Right forelimb (tissue), 1 donor: Measurements from ENCODE around the gene IGSF21.

Experiments
- DNase-seq: peaks from one replicate; pipeline ENCODE4 v3.0.0-alpha.2; 2018

IGSF21 gene

DNA sequence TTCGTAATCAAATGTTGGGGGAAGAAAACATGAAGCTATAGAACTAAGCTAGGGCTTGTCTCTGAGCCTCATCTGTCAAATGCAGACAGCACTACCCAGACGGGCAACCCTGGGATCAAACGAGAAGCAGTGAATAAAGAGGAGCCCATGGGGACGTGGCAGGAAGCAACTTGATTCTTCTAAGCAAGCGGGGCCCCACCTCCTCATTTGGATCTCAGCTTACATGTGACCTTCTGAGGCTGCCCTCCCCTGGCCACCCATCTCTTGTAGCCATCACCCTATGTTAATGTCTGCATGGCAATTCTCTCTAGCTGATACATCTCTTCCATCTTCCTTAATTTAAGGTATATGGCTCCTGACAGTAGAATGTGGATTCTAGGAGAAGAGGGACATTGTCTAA is 171.3 kb downstream of the IGSF21 start:
- no peak for DNase-seq

DNA sequence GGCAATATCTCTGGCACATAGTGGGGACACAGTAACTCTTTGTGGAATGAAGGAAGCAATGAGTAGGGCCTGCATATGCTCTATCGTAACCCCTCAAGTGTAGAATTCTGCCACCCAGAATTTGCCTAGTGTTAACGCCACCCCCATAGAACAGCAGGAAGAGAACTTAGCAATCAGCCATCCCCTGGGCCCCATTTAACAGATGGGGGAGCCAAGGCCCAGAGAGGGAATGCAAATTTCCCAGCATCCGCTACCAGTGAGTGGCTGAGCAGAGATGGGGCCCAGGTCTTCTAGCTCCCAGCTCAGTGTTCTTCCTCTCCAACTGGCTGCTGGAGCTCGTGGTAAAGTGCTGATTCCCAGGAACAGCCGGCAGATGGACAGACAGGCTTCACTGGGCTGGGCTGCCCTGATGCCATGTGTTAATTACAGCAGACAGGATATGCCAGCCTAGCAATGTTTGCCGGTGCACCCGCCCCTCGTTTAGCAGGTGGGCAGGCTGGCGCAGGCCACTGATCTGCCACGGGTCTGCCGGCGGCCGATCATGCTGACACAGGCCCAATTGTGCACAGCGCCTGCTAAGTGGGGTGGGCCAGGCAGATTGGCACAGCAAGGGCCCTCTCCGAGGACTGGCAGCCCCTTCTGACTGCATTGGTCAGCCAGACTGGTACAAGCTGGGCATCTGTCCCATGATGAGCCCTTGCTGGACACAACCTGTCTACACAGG is 171.9 kb downstream of the IGSF21 start:
- DNase-seq, result no peak

DNA sequence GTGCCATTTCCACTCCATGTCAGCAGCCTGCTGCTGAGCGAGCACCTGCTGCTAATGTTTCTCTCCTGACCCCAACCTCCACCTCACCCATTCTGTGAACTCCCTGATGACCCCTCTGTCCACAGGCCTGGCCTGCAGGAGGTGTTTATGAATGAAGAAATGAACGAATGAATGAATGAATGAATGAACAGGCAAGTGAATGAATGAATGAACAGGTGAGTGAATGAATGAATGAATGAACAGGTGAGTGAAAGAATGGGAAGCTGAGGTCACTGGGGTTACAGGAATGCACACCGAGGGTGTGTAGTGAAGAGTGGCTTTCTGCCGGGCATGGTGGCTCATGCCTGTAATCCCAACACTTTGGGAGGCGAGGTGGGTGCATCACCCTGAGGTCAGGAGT is 173.4 kb downstream of the IGSF21 start:
- no peak for DNase-seq

DNA sequence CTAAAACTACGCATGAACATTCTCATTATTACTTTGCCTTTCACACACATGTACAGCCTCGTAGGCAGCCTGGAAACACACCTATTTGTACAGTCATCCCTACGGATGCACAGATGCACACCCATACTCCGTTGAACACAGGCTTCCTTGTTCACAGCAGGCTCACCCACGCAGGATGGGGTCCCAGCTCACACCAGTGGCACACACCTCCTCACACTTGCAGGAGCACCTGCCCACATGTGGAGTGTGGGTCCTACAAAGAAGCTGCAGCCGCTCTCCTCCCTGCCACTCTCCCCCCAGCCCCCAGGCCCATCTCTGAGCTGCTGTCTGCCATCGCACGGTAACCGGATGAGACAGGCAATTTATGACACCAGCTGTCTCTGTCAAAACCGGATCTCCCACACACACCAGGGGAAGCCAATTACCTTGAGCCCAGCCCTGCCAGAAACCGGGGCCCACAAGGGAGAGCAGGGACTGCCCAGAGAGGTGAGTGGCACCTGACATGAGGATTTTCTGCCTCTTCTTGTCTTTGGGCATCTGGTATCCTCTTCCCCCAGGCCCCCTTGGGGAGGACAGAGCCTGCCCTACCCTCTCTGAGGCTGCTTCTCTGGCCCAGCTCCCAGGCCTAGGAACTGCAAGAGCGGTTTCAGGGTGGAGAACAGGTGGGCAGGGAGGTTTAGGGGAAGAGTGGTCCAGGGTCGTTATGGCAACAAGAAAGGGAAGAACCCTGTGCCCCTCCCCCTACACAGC is 175.4 kb downstream of the IGSF21 start:
- no peak for DNase-seq

DNA sequence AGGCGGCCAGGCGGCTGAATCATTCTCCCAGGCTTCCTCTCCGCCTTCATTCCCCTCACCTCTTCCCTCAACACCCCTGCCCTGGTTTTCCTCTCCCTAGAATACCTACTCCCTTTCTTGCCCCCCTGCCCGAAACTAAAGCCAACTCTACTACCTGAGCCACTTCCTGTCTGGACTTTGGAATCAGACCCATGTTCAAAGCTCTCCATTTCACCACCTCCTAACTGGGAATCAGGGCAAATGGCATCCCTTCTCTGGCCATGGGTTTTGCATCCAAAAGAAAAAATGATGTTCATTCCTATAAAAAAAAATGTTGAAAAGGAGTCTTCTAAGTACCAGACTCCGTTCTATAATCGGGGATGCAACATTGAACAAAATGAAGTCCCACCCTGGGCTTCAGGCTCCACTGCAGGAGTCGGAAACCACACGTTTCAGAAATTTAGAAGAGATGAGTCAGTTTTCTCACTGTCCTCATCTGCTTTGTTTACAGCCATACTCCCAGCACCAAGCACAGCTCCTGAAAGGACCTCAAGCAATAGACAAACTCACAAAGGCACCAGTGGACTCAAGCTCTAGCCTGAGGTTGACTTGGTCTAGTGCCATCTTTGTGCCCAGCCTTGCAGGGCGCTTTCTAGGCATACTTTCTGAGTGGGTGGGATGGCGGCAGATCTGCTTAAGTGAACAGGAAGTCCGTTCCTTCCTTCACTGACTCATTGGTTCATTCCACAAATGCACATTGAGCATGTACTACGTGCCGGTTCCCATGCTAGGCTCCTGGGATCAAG is 176.2 kb downstream of the IGSF21 start:
- DNase-seq, result no peak

DNA sequence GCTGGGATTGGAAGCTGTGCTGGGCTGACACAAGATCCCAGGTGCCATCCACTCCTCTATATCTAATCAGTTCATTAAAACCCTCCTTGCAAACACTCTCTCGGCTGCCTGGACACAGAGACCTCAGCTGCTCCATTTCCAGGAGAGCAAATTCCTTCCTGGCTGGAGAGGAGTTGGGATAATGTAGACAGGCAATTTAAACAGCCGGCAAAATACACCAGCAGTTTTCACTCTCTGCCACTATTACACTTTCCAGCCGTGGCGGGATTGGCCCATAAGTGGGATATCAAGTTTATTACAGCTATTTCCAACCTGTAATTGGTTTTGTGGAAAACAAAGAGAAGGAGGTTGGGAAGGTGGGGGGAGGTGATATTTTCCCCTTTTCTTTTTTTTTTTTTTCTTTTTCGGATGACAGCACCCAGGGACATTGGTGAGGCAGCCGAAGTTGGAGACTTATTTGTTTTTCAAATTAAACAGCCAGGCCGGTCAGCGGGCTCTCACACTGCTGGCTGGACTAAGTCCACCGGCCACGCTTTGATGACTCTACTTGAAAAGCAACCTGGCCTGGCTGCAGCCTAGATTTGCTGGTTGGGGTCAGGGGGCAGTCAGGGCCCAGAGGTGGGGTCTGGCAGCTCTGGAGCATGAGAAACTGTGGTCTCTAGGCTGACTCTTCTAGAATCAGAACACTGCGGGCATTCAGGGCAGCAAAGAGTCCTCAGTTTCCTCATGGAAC is 177.4 kb downstream of the IGSF21 start:
- no peak for DNase-seq

DNA sequence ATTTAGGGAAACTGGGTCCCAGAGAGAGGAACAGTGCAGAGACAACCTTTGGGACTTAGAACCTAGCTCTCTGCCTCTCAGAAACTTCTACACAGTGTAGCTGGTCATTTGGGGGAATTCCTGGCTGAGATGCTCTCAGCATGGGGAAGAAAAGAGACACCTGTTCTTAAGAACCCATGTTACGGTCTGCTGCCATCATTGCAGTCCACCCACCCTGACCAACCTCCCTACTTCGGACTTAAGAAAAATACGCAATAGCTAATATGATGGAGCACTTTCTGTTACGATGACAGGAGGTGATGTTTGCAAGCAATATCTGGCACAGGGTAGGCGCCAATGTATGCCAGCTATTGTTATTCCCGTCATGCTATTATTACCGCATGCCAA is 177.9 kb downstream of the IGSF21 start:
- DNase-seq, result no peak

DNA sequence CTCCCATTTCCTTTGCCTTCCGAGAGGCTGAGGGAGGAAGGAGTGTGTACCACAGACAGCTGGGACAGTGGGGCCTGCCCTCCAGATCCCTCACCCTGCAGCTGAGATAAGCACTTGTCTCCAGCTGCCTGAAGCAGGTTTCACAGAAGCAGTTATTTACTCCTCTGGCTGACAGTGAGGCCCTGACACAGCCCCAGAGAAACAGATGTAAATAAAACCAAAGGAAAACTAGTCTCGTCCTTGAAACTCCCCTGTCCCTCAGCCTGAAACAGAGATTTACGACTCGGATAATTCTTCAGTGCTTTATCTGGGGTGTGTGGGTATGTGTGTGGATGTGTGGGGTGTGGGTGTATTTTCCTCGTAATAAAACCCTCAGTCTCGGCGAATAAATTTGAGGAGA is 181.1 kb downstream of the IGSF21 start:
- no peak for DNase-seq

DNA sequence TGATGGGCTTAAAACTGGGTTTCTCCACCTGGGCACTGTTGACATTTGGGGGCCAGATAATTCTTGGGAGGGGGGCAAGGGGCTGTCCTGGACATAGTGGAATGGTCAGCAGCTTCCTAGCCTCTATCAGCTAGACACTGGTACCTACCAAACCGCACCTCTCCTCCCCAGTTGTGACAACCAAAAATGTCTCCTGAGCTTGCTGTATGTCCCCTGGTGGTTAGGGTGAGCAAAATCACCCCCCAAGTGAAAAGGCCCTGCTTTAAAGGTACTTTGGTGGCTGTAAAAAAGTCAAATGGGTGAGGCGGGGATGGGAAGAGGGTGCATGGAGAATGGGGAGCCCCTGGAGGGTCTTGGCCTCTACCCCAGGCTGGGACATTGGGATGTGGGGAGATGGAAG is 182.0 kb downstream of the IGSF21 start:
- DNase-seq, result no peak

DNA sequence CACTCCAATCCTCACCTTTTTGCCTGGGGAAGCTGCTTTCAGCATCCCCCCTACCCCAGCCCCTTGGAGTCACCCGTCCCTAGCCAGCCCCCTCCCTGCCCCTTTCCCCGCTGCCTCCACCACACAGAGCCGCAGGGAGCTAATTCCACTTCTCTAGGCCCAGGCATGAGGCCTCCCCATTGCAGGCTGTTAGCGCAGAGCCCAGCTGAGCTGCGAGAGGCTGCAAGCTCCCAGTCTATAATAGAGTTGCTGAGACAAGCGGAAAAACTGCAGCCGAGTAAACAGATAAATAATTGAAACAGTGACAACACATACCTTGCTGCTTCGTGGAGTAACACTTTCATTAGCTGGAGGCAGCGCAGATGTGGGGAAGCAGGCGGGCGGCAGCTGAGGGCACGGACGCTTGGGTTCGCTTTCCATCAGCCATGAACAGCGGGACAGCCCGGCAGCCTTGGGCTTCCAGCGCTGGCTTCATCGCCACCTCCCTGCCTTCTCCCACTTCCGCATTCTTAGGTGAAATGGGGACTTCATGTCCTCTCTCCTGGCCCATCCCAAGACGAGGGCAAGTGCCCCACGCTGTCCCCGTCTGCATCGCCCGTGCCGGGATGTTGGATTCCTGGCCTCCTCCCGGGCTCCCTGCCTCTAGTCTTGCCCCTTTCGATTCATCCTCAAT is 183.3 kb downstream of the IGSF21 start:
- no peak for DNase-seq

DNA sequence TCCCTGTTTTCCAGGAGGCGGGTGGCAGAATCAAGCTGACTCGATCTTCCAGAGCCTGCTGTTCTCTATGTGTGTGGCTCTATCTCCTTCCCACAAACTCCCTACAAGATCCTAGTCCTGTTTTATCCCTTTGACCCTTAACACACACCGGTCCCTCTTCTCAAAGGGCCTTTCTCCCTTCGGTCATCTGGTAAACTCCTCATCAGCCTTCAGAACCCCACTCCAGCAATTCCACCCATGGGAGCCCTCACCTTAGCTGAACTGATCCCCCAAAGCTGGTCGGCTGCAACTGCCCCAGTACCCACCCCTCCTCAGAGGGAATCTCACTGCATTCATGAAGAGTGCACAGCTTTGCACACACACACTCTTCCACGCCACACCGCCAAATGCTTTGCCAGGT is 184.9 kb downstream of the IGSF21 start:
- DNase-seq, result no peak

DNA sequence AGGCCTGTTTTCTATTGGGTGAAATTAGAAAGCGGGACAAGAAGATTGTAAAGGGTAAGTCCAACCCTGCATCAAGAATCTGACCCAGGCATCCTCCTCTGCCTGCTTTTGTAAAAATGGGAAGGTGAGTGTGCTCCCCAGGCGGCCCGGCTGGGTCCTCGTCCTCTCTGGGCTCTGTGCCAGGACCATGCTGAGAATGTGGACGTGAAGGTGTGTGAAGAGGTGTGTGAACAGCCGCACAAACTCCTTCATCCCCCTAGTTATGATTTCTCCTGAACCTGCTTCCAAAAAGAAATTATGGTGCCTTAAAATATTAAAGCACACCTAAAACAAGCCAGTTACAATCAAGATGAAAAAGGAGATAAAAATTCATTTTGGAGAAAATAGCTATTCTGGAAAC is 185.7 kb downstream of the IGSF21 start:
- no peak for DNase-seq

DNA sequence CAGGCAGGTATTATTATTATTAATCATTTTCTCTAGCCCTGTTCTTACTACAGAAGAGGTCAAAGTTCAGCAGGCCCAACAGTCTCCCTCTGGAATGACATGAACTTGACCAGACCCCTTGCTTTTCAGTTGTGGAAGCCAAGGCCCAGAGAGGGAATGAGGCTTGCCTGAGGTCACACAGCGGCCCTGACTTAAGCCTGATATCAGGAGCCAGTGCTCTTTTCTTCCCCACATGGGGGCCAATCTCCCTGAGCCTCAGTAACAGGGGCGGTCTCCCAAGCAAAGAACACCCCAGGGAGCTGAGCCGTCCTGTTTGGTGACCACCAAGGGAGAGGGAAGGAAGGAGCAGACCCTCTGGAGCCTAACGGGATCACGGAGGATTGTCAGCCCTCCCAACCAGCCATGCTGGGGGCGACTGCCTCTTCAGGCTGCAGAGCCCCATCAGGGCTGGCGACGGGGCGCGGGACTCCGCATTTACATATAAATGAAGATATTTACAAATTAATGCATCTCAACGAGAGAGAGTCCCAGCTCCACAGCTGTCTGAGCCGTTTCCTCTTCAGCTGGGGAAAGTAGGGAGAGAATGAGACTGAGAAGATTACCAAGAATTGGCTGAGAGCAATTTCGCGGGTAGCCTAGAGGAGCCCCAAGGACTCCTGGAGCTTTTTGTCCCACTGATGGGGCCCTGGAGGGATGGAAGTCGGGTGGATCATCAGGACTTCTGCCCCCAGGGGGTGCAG is 187.0 kb downstream of the IGSF21 start:
- DNase-seq, result no peak

DNA sequence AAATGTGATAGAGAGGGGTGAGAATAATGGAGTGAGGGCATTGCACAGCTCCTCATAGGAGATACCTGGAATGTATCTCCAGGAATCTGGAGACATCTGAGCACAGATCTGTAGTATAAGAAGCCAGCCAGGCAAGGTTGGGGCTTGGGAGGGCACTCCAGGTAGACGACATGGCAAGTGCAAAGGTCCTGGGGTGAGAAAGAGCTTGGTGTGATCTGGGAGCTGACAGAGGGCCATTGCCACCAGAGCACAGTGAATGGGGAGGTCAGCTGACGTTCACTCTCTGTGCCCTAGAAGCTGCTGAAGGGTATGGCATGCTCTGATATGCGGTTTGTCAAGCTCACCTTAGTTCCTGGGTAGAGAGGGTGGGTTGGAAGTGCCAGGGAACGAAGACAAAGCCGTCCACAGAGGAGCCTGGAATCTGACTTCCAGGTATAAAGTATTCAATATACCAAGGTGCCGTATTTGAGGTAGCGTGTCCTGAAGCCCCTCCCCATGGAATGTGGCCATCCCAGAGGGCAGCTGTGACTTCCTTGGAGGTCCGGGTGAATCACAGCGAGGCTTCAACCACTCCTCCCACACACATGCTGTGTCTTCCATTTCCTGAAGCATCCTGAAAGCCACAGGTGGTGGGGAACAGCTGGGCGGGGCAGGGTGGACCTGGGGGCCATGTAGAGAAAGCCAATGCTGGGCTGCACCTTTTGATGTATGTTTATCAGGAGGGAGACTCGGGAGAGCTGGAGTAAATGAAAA is 190.5 kb downstream of the IGSF21 start:
- no peak for DNase-seq

DNA sequence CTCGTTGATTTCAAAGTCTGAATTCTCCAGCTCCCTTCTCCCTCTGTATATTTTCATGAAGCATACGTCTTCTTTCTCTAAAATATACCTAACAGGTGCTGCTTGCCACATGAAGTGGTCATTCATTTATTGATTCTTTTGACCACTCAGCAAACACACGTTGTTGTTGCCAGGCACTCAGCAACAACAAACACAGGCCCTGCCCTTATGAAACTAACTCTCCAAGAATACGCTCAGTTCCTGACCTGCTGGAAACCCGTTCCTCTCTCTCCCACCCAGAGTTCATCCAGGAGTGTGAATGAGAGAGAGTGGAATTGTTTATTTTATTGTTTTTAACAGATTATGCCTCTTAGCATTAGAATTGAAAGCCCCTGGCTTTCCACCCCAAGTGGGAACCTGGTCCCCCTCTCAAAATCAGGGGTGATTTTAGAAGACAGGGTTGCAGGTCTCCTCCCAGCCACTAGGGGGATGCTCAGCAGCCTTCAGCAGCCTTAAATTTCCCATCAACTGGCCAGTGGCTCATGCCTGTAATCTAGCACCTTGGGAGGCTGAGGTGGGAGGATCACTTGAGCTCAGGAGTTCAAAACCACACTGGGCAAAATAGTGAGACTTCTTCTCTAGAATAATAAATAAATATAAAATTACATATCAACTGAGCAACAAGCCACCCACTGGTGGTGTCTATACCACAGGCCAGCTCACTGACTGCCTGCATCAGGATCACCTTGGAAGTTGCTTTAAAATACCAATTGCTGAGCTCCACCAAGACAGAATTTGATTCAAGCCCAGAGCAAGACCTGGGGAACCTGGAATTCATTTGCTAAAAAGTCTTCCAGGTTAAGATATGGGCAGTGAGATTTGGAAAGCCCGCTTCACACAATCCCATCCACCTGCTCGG is 192.1 kb downstream of the IGSF21 start:
- DNase-seq, result no peak

DNA sequence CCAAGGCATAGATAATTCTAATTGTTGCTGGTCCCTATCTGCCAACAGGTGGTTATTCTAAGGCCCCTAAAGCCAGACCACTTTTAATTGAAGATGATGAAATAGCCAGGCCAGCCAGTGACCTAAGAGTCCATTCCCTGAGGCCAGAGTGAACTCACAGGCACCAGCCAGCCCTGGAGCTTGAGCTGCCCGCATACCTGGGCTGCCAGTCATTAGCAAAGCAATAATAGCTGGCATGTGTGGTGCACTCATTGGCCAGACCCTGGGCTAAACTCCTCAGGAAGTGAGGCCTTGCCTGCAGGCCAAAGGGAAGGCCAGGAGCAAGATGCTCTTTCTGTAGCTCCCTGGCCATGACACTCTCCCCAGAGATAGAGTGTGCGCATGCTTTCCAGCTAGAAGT is 192.8 kb downstream of the IGSF21 start:
- DNase-seq, result no peak

DNA sequence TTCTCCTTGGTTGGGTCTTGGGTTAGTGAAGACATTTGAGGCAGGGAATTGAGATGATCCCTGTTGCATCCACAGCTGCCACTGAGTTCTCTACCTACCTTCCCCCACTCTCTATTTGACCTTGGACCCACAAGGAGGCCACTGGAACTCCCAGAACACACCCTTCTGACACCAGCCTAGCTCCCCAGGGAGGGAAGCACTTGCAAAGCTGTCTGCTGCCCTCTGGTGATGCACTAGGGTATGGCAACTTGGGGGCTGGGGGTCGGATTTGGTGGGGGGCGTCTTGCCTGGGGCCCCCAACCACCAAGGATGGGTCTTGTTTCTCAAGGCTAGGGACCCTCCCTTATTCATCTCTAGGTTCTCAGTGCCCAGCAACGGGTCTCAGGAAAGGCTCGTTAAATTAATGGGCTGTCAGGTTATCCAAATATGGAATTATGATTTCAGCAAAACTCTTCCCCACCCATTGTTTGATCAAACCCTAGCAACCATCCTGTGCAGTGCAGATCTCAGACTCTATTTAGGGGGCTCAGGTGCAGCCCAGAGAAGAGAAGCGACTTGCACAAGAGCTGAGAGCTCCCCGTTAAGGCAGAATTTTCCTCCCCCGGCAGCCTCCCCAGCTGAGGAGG is 195.3 kb downstream of the IGSF21 start:
- no peak for DNase-seq

DNA sequence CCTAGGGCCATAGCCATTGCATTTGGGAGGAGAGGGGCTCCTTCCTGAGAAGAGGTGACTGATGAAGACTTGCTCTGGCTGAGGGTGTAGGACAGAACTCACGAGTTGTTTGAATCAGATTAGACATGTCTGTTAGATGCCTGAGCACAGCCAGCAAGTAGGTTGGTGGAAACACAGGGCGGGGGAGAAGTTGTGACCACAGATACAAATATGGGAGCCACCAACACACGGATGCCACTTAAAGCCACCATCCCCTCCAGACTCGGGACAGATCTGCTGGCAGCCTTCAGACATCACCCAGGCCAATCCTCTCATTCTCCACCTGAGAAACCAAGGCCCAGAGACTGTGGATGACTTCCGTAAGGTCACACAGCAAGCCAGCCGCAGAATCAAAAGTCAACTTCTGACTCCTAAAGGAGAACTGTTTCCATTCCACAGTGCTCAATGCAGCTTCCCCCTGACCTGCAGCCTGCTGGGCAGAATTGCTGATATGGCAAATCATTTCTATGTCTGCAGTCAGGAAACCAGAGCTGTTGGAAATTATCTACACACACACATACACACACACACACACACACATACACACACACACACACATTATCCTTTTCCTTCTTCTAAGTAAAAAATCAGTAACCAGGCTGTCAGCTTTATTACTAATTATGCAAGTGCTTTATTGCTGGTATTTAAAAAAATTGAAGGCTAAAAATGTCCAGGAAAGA is 196.7 kb downstream of the IGSF21 start:
- DNase-seq, result no peak
